OCI-LY7 (cell line): Measurements from ENCODE around the gene TBC1D17. TPM values are rescaled to one million over a fixed set of nuclear protein-coding genes. Genes with fewer than 3 reads are reported as not detected.

ENCODE experiments used
- BruUV-seq: library from RNA; stranded (reverse); fragments of 400-500 nt; replicated peaks from 2 replicates; lab custom pipeline; 2021; lab: Mats Ljungman, UMichigan
- CTCF ChIA-PET: fragments of 300-600 bp; sonication (Branson Sonifier 250); formaldehyde crosslinking; loops from one replicate; lab custom pipeline; 2022; ENCODE audit warnings: antibody characterized with exemption; ENCODE audit not compliant: unreplicated experiment; lab: Charles Lee
- POLR2A ChIA-PET: fragments of 300-600 bp; sonication (Branson Sonifier 250); formaldehyde crosslinking; loops from one replicate; lab custom pipeline; 2022; ENCODE audit warnings: antibody characterized with exemption; lab: Charles Lee
- DNase-seq: peaks from one replicate; pipeline ENCODE4 v3.0.0-alpha.2; 2015; ENCODE audit warnings: low spot score
- H2AFZ ChIP-seq: fragments of 200-600 bp; sonication (generic), shearing (Covaris generic); 2 replicates; pipeline ENCODE4 v1.6.1; 2014; ENCODE audit warnings: mild to moderate bottlenecking, antibody characterized with exemption, low read length, moderate library complexity
- H3K27ac ChIP-seq: fragments of 200-600 bp; sonication (generic); 2 replicates; pipeline ENCODE4 v1.5.1; 2014; ENCODE audit warnings: mixed run types, low read depth, mild to moderate bottlenecking, moderate library complexity, low read length, inconsistent platforms; ENCODE audit not compliant: poor library complexity, severe bottlenecking
- H3K36me3 ChIP-seq: fragments of 200-600 bp; sonication (generic); 2 replicates; pipeline ENCODE4 v1.6.1; 2014; ENCODE audit warnings: mild to moderate bottlenecking, antibody characterized with exemption, low read length, moderate library complexity, mixed read lengths; ENCODE audit not compliant: insufficient read depth
- H3K4me1 ChIP-seq: fragments of 200-600 bp; sonication (generic); 2 replicates; pipeline ENCODE4 v1.5.1; 2014; ENCODE audit warnings: mild to moderate bottlenecking, low read length; ENCODE audit not compliant: insufficient read depth, poor library complexity, severe bottlenecking
- H3K4me2 ChIP-seq: fragments of 200-600 bp; sonication (generic); 2 replicates; pipeline ENCODE4 v1.6.1; 2014; ENCODE audit warnings: mild to moderate bottlenecking, low read length
- H3K4me3 ChIP-seq: fragments of 200-600 bp; sonication (generic); 2 replicates; pipeline ENCODE4 v1.5.1; 2014; ENCODE audit warnings: mild to moderate bottlenecking, low read depth, low read length; ENCODE audit not compliant: poor library complexity, severe bottlenecking
- H3K79me2 ChIP-seq: fragments of 200-600 bp; sonication (generic); 2 replicates; pipeline ENCODE4 v1.6.1; 2016; ENCODE audit warnings: low read depth, mild to moderate bottlenecking, low read length, moderate library complexity, mixed read lengths; ENCODE audit not compliant: insufficient read depth
- H3K9me2 ChIP-seq: fragments of 200-600 bp; sonication (generic); 2 replicates; pipeline ENCODE4 v1.6.1; 2016; ENCODE audit warnings: mild to moderate bottlenecking, low read length, mixed read lengths; ENCODE audit not compliant: insufficient read depth
- H3K9me3 ChIP-seq: fragments of 200-600 bp; sonication (generic); 2 replicates; pipeline ENCODE4 v1.6.1; 2014; ENCODE audit warnings: mild to moderate bottlenecking, mixed run types, low read length, mixed read lengths
- H4K20me1 ChIP-seq: fragments of 200-600 bp; sonication (generic); 2 replicates; pipeline ENCODE4 v1.6.1; 2014; ENCODE audit warnings: mild to moderate bottlenecking, antibody characterized with exemption, low read length, moderate library complexity, mixed read lengths; ENCODE audit not compliant: insufficient read depth
- EZH2phosphoT487 ChIP-seq: fragments of 200-600 bp; sonication (generic); IDR thresholded peaks from 2 replicates; pipeline ENCODE4 v1.6.1; 2018; ENCODE audit warnings: low read depth, borderline replicate concordance, mild to moderate bottlenecking, mixed run types, antibody characterized with exemption, low read length, moderate library complexity, mixed read lengths
- intact Hi-C: fragments of 100-400 bp; cut with micrococcal nuclease; formaldehyde crosslinking; loops from one replicate; pipeline ENCODE4 v1.10.0; 2022; ENCODE audit not compliant: unreplicated experiment
- total RNA-seq, 2 experiments: library from RNA; depleted of rRNA in 1 of 2; stranded (reverse); fragments of >200 nt in 1 of 2; shearing (Covaris generic) in 1 of 2; gene quantifications; 2 replicates each; pipeline ENCODE4 v1.2.3, GENCODE V29; 2014 to 2022
- TF ChIP-seq, protein P1 (sequence below): fragments of 200-600 bp; sonication (generic); conservative IDR thresholded peaks from 2 replicates; pipeline ENCODE4 v1.5.1; 2014; ENCODE audit warnings: mild to moderate bottlenecking, antibody characterized with exemption, low read length, moderate library complexity, mixed read lengths

The TBC1D17 gene
- total RNA-seq, 2 experiments from 2014 or later: 8.0 to 24.0 TPM

DNA sequence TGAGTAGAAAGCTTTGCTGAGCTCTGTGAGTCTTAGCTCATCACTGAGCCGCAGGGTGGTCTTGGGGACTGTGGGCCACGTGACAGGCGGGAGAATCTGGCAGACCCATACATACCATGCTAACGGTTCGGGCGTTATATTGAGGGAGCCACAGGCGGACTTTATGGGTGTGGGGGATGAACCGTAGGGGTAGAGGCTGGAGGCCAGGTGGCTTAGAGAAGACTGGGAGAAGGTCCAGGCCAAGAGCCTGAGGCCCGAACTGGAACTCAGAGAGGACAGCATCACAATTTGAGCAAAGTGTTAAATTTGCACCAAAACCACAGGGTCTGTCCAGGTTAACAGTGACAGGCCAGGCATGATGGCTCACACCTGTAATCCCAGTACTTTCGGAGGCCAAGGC lies 36.2 kb downstream of the TBC1D17 start:
- ChIA-PET CTCF (no interaction called here), POLR2A (no interaction called here)
- Histone ChIP-seq H3K4me2 (no peak overlapping the region), H2AFZ (no peak overlapping the region), H3K36me3 (peaks cover 94% of the 10 kb centered on the region), H4K20me1 (peaks cover 6% of the 10 kb centered on the region; the same call in 1 of the 2 replicates), H3K4me3 (no peak overlapping the region), H3K27ac (no peak overlapping the region), H3K4me1 (peaks cover 14% of the 10 kb centered on the region), H3K79me2 (peaks cover 46% of the 10 kb centered on the region), H3K9me3 (no peaks in the 10 kb centered on the region), H3K9me2 (no peaks in the 10 kb centered on the region)
- TF ChIP-seq, protein P1, sequence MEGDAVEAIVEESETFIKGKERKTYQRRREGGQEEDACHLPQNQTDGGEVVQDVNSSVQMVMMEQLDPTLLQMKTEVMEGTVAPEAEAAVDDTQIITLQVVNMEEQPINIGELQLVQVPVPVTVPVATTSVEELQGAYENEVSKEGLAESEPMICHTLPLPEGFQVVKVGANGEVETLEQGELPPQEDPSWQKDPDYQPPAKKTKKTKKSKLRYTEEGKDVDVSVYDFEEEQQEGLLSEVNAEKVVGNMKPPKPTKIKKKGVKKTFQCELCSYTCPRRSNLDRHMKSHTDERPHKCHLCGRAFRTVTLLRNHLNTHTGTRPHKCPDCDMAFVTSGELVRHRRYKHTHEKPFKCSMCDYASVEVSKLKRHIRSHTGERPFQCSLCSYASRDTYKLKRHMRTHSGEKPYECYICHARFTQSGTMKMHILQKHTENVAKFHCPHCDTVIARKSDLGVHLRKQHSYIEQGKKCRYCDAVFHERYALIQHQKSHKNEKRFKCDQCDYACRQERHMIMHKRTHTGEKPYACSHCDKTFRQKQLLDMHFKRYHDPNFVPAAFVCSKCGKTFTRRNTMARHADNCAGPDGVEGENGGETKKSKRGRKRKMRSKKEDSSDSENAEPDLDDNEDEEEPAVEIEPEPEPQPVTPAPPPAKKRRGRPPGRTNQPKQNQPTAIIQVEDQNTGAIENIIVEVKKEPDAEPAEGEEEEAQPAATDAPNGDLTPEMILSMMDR: no peak
- no peak for TF ChIP-seq EZH2phosphoT487
- no peak for DNase-seq
- no TSS peak for BruUV-seq
- intact Hi-C loops: no loop called here

DNA sequence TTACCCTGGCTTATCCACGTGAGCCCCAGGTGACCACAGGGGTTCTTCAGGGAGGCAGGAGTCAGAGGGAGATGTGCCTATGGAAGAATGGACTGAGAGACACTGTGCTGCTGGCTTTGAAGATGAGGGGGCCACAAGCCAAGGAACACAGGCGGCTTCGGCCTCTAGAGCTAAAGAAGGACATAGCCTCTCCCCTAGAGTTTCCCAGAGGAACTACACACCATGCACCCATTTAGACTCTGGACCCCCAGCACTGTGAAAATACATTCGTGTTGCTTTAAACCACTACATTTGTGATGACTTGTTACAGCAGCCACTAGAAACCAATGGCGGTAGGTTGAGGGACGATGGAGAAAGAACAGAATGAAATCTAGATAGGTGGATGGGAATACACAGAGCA lies 37.8 kb downstream of the TBC1D17 start:
- DNase-seq: no peak
- no TSS peak for BruUV-seq
- intact Hi-C loops: no loop called here
- CTCF ChIA-PET: no interaction called here
- H3K4me1 ChIP-seq: peaks cover 14% of the 10 kb centered on the region
- no peak overlapping the region for H2AFZ ChIP-seq
- no peak overlapping the region for H3K4me2 ChIP-seq
- POLR2A ChIA-PET: no interaction called here
- H3K36me3 ChIP-seq: peaks cover 93% of the 10 kb centered on the region
- peaks cover 59% of the 10 kb centered on the region for H3K79me2 ChIP-seq
- no peaks in the 10 kb centered on the region for H3K9me3 ChIP-seq
- TF ChIP-seq, protein P1: peak; percentile 43
- TF ChIP-seq EZH2phosphoT487: no peak
- H4K20me1 ChIP-seq: peaks cover 6% of the 10 kb centered on the region; the same call in 1 of the 2 replicates
- no peak overlapping the region for H3K27ac ChIP-seq
- no peaks in the 10 kb centered on the region for H3K9me2 ChIP-seq
- no peak overlapping the region for H3K4me3 ChIP-seq

DNA sequence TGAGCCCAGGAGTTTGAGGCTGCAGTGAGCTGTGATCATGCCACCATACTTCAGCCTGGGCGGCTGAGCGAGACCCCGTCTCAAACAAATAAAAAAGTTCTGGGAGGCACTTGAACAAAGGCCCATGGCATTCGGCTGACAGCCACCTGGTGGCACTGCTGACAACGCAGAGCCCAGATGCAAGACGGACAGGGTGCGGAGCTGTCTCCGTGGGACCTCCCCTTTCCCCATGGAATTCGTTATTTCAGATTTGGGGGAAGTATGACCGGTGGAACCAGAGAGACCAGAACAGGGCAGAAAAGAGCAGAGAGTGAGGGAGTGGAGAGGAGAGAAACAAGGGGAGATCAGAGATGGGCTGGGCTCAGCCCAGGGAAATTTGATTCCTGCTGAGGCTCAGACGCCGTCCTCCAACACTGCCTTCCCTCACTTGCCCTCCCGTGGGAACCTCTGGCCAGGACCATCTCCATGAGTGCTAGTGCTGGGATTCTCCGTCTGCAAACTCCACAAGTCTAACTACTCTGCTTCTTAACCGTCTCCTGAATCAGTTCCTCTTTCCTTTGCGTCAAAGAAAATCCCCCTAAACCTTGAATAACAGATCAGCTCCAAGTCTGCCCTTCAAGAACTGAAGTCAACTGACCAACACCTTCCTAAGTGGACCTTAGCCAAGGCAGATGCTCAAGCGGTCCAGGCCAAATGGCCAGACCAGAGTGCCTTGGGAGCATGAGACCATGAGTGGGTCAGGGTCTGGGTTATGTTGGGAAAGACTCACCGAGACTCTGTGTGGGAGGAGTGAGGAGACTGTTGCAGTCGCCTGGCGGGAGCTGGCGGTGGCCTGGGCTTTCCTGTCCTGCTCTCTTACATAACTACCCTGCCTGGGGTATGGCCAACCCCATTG lies 39.6 kb downstream of the TBC1D17 start:
- H4K20me1 ChIP-seq: no peaks in the 10 kb centered on the region; the same call in 1 of the 2 replicates
- ChIA-PET POLR2A (no interaction called here), CTCF (no interaction called here)
- H3K9me2 ChIP-seq: no peaks in the 10 kb centered on the region
- H2AFZ ChIP-seq: no peak overlapping the region
- DNase-seq: no peak
- no peaks in the 10 kb centered on the region for H3K9me3 ChIP-seq
- no peak overlapping the region for H3K4me3 ChIP-seq
- TF ChIP-seq EZH2phosphoT487: no peak
- TF ChIP-seq, protein P1: peak; percentile 53
- BruUV-seq: no TSS peak
- peaks cover 95% of the 10 kb centered on the region for H3K36me3 ChIP-seq
- no peak overlapping the region for H3K4me2 ChIP-seq
- H3K27ac ChIP-seq: no peak overlapping the region
- peaks cover under 1% of the 10 kb centered on the region for H3K4me1 ChIP-seq
- intact Hi-C loops: no loop called here
- peaks cover 65% of the 10 kb centered on the region for H3K79me2 ChIP-seq
